Measurements from ENCODE around the gene TRPV2. TPM values are rescaled to one million over a fixed set of nuclear protein-coding genes. Genes with fewer than 3 reads are reported as not detected.
A peak's percentile ranks its signal among the peaks of the same experiment; 100 is the strongest.

TRPV2 gene
- total RNA-seq: 1 to 10 TPM; 2.9 to 4.4 (median 3.4) TPM

DNA sequence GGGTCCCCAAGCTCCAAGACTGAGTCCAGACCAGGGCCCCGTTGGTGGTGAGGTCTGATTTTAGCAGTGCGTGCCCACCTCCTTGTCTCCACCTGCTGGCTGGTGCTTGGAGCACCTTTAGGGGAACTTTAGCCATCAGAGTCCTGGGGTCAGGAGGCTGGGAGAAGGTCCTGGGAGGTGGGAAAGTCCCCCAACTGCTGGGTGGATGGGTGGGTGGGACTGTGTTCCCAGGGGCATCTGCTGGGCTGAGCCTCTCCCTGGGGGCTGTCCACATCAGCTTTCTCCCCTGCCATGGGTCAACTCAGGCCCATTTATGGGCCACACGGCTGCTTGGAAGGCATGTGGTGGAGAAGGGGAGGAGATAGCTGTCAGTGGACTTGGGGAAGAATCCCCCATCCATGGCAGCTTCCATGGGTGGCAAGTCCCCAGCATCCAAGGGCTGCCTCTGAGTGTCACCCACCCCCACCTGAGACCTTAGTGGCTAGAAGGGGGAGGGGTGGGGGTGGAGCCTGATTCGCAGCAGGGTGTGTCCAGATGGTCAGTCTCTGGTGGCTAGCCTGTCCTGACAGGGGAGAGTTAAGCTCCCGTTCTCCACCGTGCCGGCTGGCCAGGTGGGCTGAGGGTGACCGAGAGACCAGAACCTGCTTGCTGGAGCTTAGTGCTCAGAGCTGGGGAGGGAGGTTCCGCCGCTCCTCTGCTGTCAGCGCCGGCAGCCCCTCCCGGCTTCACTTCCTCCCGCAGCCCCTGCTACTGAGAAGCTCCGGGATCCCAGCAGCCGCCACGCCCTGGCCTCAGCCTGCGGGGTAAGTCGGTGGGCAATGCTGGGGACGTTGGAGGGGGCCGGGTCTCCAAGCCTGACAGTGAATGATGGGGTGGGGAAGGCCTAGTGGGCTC, at the start of gene TRPV2:
Gene TRPV2 (plus strand): TSS at position 541 of the 894 bp plus-strand sequence. CDS start 2,098 bp downstream, outside the sequence.
- intact Hi-C loops (cut with DNase I; ENCODE audit: low total_unique reads): loop anchor here (1.0 kb wide), 1 partner anchor 52 kb away; no protein-coding TSS in a partner anchor
- ATAC-seq: peak; percentile 20 to 34

DNA sequence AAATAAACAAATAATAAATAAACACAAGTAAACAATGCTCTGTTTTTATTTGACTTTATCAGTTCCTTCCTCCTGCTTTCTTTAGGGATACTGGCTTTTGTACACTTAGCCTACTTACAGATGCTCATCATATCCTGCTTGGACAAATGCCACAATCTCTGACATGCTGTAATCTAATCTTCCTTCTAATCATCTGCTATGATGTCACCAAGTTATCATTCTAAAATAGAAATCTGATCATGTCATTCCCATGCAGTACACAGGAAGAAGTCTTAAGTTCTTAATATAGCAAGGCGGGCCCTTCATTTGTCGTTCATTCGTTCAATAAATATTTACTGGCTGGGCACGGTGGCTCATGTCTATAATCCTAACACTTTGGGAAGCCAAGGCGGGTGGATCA, 43.6 kb upstream of the TRPV2 start:
- Histone ChIP-seq H3K4me3 (no peak overlapping the region), H3K4me1 (peaks cover 16 to 17% of the 10 kb centered on the region in 2 donors), H3K9me3 (no peaks in the 10 kb centered on the region), H3K36me3 (no peaks in the 10 kb centered on the region), H3K27ac (peak overlapping the region; percentile 71 to 86 (median 80)), H3K27me3 (no peaks in the 10 kb centered on the region)
- ATAC-seq (peak; percentile 73 to 94), DNase-seq (peak in 1 of 2 donors; percentile 37)
- in situ Hi-C loops (cut with MboI; ENCODE audit: low sequenced_read_pairs in 4 of 4) (loop anchor here in 1 of 4 donors (25.0 kb wide), 1 partner anchor 141 kb away; no protein-coding TSS in a partner anchor), intact Hi-C loops (cut with DNase I; ENCODE audit: low total_unique reads) (no loop called here)
- peak in 1 of 2 donors; percentile 26 for TF ChIP-seq POLR2A (IDR thresholded peaks at IDR 0.05)
- TF ChIP-seq, protein P1, sequence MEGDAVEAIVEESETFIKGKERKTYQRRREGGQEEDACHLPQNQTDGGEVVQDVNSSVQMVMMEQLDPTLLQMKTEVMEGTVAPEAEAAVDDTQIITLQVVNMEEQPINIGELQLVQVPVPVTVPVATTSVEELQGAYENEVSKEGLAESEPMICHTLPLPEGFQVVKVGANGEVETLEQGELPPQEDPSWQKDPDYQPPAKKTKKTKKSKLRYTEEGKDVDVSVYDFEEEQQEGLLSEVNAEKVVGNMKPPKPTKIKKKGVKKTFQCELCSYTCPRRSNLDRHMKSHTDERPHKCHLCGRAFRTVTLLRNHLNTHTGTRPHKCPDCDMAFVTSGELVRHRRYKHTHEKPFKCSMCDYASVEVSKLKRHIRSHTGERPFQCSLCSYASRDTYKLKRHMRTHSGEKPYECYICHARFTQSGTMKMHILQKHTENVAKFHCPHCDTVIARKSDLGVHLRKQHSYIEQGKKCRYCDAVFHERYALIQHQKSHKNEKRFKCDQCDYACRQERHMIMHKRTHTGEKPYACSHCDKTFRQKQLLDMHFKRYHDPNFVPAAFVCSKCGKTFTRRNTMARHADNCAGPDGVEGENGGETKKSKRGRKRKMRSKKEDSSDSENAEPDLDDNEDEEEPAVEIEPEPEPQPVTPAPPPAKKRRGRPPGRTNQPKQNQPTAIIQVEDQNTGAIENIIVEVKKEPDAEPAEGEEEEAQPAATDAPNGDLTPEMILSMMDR (IDR thresholded peaks at IDR 0.05 in 4 of 5, conservative IDR thresholded peaks at IDR 0.05 in 1 of 5): no peak

More for the DNA sequence above, at the start of gene TRPV2:
- no peak for TF ChIP-seq POLR2A (IDR thresholded peaks at IDR 0.05)
- TF ChIP-seq, protein P1 (IDR thresholded peaks at IDR 0.05 in 4 of 5, conservative IDR thresholded peaks at IDR 0.05 in 1 of 5): peak; percentile 18 to 44 (median 39)
- peaks cover 6 to 10% of the 10 kb centered on the region in 2 donors for H3K4me1 ChIP-seq
- peak within 1 kb of the TSS; percentile 55 to 64 (median 58) for H3K4me3 ChIP-seq
- H3K27ac ChIP-seq: peak within 1 kb of the TSS; percentile 73 to 86 (median 82)
- H3K9me3 ChIP-seq: no peaks in the 10 kb centered on the region
- DNase-seq: no peak
- in situ Hi-C loops (cut with MboI; ENCODE audit: low sequenced_read_pairs in 4 of 4): no loop called here
- H3K27me3 ChIP-seq: no peaks in the 10 kb centered on the region
- H3K36me3 ChIP-seq: no peaks in the 10 kb centered on the region

GRCh38 chr17:16374146-16374938, 41.0 kb upstream of the TRPV2 start:
- TF ChIP-seq POLR2A (IDR thresholded peaks at IDR 0.05): no peak
- TF ChIP-seq, protein P1 (IDR thresholded peaks at IDR 0.05 in 4 of 5, conservative IDR thresholded peaks at IDR 0.05 in 1 of 5): no peak

GRCh38 chr17:16377941-16378341, 37.4 kb upstream of the TRPV2 start:
- TF ChIP-seq POLR2A (IDR thresholded peaks at IDR 0.05): no peak
- TF ChIP-seq, protein P1 (IDR thresholded peaks at IDR 0.05 in 4 of 5, conservative IDR thresholded peaks at IDR 0.05 in 1 of 5): no peak
- H3K9me3 ChIP-seq: no peaks in the 10 kb centered on the region
- ATAC-seq: peak; percentile 22 to 47
- DNase-seq: no peak
- H3K4me1 ChIP-seq: peaks cover 24 to 40% of the 10 kb centered on the region in 2 donors
- in situ Hi-C loops (cut with MboI; ENCODE audit: low sequenced_read_pairs in 4 of 4) (no loop called here), intact Hi-C loops (cut with DNase I; ENCODE audit: low total_unique reads) (no loop called here)
- peak overlapping the region; percentile 72 to 94 (median 88) for H3K27ac ChIP-seq
- H3K36me3 ChIP-seq: peaks cover 0 to 13% of the 10 kb centered on the region in 2 donors
- H3K27me3 ChIP-seq: no peaks in the 10 kb centered on the region
- H3K4me3 ChIP-seq: no peak overlapping the region

More at GRCh38 chr17:16374146-16374938, 41.0 kb upstream of the TRPV2 start:
- Histone ChIP-seq H3K27me3 (no peaks in the 10 kb centered on the region), H3K9me3 (no peaks in the 10 kb centered on the region), H3K27ac (peak overlapping the region; percentile 71 to 86 (median 80)), H3K4me3 (no peak overlapping the region), H3K36me3 (no peaks in the 10 kb centered on the region), H3K4me1 (peaks cover 19 to 28% of the 10 kb centered on the region in 2 donors)
- DNase-seq: peak; percentile 35 to 48
- in situ Hi-C loops (cut with MboI; ENCODE audit: low sequenced_read_pairs in 4 of 4): loop anchor here in 1 of 4 donors (25.0 kb wide), 1 partner anchor 138 kb away; no protein-coding TSS in a partner anchor
- ATAC-seq: peak; percentile 85 to 91
- intact Hi-C loops (cut with DNase I; ENCODE audit: low total_unique reads): no loop called here
